ENCODE results near the gene LMX1A. TPM values are rescaled to one million over a fixed set of nuclear protein-coding genes. Genes with fewer than 3 reads are reported as not detected.

Gene LMX1A
- total RNA-seq, 2 donors from 2014 or later, result 0.28 TPM; not detected in 1

DNA sequence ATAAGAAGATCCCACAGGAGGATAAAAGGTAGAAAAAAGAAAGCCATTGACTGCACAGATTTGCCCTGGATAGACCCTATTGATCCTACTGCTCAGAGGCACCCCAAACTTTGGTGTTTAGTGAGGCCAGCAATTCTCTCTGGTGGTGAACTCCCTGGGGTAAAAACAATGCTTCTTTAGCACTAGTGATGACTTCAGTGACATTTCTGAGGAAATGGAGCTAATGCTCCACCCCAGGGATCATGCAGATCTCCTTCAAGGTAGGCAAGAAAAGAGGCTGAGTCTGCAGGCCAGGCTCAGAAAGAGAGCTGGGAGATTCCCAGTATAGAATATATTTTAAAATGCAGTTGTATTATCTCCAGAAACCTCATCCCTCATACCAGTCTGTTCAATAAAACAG is 140.3 kb downstream of the LMX1A start:
- no peaks in the 10 kb centered on the region for H3K36me3 ChIP-seq
- intact Hi-C loops (cut with DNase I), result no loop called here
- H3K4me3 ChIP-seq, result no peak overlapping the region
- no peaks in the 10 kb centered on the region for H3K4me1 ChIP-seq (replicated peaks)
- no peak for DNase-seq (ENCODE audit: low spot score)
- no peaks in the 10 kb centered on the region for H3K9me3 ChIP-seq
- no peak overlapping the region for H3K27ac ChIP-seq
- TF ChIP-seq POLR2AphosphoS5 (IDR thresholded peaks at IDR 0.05), result no peak
- TF ChIP-seq, protein P1, sequence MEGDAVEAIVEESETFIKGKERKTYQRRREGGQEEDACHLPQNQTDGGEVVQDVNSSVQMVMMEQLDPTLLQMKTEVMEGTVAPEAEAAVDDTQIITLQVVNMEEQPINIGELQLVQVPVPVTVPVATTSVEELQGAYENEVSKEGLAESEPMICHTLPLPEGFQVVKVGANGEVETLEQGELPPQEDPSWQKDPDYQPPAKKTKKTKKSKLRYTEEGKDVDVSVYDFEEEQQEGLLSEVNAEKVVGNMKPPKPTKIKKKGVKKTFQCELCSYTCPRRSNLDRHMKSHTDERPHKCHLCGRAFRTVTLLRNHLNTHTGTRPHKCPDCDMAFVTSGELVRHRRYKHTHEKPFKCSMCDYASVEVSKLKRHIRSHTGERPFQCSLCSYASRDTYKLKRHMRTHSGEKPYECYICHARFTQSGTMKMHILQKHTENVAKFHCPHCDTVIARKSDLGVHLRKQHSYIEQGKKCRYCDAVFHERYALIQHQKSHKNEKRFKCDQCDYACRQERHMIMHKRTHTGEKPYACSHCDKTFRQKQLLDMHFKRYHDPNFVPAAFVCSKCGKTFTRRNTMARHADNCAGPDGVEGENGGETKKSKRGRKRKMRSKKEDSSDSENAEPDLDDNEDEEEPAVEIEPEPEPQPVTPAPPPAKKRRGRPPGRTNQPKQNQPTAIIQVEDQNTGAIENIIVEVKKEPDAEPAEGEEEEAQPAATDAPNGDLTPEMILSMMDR (IDR thresholded peaks at IDR 0.05), result no peak
- no peaks in the 10 kb centered on the region for H3K27me3 ChIP-seq (replicated peaks; ENCODE audit: insufficient read depth)

DNA sequence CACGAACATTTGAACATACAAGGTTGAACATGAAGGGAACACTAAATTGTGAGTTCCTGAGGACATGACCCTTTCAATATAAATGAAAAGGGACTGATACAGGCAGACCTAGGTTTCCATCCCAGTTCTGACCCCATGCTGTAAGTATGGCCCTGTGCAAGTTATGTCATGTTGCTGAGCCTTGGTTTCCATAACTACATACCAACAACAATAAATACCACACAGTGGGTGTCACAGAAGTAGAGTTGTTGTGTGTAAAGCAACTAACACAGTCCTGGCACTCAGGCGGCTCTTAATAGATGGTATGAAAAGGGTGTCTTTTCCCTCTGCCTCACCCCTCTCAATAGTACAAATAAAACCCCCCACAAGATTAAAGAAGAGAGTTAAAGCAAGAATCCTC is 140.8 kb downstream of the LMX1A start:
- DNase-seq (ENCODE audit: low spot score), result no peak
- H3K27me3 ChIP-seq (replicated peaks; ENCODE audit: insufficient read depth), result no peaks in the 10 kb centered on the region
- intact Hi-C loops (cut with DNase I), result no loop called here
- no peaks in the 10 kb centered on the region for H3K4me1 ChIP-seq (replicated peaks)
- no peak overlapping the region for H3K4me3 ChIP-seq
- no peak overlapping the region for H3K27ac ChIP-seq
- WGBS, result 80% methylated on average over 2 of the region's 2 CpGs
- TF ChIP-seq, protein P1 (IDR thresholded peaks at IDR 0.05), result no peak
- no peak for TF ChIP-seq POLR2A (IDR thresholded peaks at IDR 0.05)
- TF ChIP-seq POLR2AphosphoS5 (IDR thresholded peaks at IDR 0.05), result no peak
- H3K9me3 ChIP-seq, result no peaks in the 10 kb centered on the region
- no peaks in the 10 kb centered on the region for H3K36me3 ChIP-seq

DNA sequence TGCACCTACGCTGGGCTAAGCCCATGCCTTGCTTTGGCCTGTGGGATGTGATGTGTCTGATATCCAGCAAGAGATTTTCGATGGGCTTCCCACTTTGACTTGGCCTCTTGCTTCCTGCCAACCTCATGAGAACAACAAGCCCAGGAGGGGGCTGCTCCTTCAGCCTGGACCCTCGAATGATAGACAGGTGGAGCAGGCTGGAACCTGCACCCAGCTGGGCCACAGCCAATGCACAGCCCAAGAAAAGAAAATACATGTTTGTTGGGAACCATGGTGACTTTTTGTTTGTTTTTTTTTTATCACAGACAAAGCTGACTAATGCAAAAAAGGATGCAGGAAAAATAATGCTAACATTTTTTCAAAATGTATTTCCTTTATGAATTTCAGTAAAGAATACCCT is 144.3 kb downstream of the LMX1A start:
- Histone ChIP-seq H3K9me3 (no peaks in the 10 kb centered on the region), H3K36me3 (no peaks in the 10 kb centered on the region), H3K4me1 (replicated peaks) (no peaks in the 10 kb centered on the region), H3K4me3 (no peak overlapping the region), H3K27ac (no peak overlapping the region), H3K27me3 (replicated peaks; ENCODE audit: insufficient read depth) (no peaks in the 10 kb centered on the region)
- WGBS, result 65% methylated on average over 2 of the region's 3 CpGs
- TF ChIP-seq POLR2AphosphoS5 (IDR thresholded peaks at IDR 0.05) (no peak), POLR2A (IDR thresholded peaks at IDR 0.05) (no peak)
- TF ChIP-seq, protein P1 (IDR thresholded peaks at IDR 0.05), result no peak
- intact Hi-C loops (cut with DNase I), result no loop called here
- DNase-seq (ENCODE audit: low spot score), result no peak

DNA sequence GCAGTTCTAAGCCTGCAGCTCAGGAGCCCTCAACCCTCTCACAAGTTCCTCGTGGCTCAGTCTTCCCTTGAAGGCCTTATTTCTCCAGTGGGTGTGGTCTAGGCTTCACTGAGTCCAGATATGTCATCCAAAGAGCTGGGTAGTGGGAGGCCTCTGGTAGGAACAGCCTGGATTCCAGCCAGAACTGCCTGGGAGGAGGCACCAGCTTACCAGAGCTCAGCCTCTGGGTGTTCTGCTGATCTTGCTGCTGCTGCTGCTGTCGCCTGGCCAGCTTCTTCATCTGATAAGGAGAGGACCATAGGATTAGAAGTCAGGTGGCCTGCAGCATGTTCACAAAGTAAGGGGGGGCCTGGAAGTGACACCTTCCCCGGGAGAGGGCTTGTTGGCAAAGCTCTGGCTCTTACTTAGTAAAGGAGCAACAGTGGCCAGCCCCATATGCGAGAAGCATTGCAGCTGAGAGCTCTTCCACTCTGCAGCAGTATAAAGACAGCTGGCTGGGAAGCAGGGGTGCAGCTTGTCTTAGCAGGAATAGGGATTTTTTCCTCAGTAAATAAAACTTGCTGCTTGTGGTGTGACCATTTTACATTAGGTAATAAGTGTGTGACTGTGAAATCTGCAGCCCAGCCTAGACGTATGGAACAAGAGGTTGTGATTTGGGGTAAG is 148.5 kb downstream of the LMX1A start:
- H3K4me3 ChIP-seq, result no peak overlapping the region
- H3K27me3 ChIP-seq (replicated peaks; ENCODE audit: insufficient read depth), result no peaks in the 10 kb centered on the region
- intact Hi-C loops (cut with DNase I), result no loop called here
- H3K9me3 ChIP-seq, result no peaks in the 10 kb centered on the region
- no peaks in the 10 kb centered on the region for H3K4me1 ChIP-seq (replicated peaks)
- no peak overlapping the region for H3K27ac ChIP-seq
- no peaks in the 10 kb centered on the region for H3K36me3 ChIP-seq
- no peak for DNase-seq (ENCODE audit: low spot score)
- WGBS, result 50% methylated on average over 5 of the region's 5 CpGs
- TF ChIP-seq, protein P1 (IDR thresholded peaks at IDR 0.05), result no peak
- TF ChIP-seq POLR2AphosphoS5 (IDR thresholded peaks at IDR 0.05) (no peak), POLR2A (IDR thresholded peaks at IDR 0.05) (no peak)

DNA sequence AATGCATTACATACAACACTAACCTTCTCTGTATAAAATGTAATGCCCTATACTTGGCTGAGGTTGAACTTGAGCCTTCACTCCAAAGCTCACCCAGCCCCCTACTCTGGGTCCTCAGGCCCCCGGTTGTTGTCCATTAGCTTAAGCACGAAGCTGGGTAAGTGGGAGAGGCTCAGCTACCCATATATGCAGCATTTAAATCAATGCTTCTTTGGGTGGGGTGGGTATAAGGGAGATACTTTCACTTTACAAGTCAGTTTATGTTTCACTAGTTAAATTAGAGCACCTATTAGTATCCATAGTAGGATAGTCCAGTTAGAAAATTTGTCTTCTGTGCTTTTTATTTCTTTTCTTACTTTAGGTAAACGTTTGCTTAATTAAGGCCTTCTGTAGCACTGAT is 151.4 kb downstream of the LMX1A start:
- WGBS, result 46% methylated on average over 3 of the region's 3 CpGs
- intact Hi-C loops (cut with DNase I), result no loop called here

More for the DNA sequence above, 151.4 kb downstream of the LMX1A start:
- H3K27me3 ChIP-seq (replicated peaks; ENCODE audit: insufficient read depth), result no peaks in the 10 kb centered on the region
- no peaks in the 10 kb centered on the region for H3K4me1 ChIP-seq (replicated peaks)
- no peak for DNase-seq (ENCODE audit: low spot score)
- H3K36me3 ChIP-seq, result no peaks in the 10 kb centered on the region
- TF ChIP-seq POLR2AphosphoS5 (IDR thresholded peaks at IDR 0.05), result no peak
- TF ChIP-seq POLR2A (IDR thresholded peaks at IDR 0.05), result no peak
- TF ChIP-seq, protein P1 (IDR thresholded peaks at IDR 0.05), result no peak
- H3K4me3 ChIP-seq, result no peak overlapping the region
- no peaks in the 10 kb centered on the region for H3K9me3 ChIP-seq
- H3K27ac ChIP-seq, result no peak overlapping the region

Data from prostate gland (tissue), 2 donors.